Nucleus accumbens (tissue), 56 donors: ENCODE measurements around the gene GPR160.

Source experiments
- DNase-seq, 56 donors: peaks; one replicate each; lab custom pipeline; 2025; lab: John Stamatoyannopoulos, UW

Gene GPR160

DNA sequence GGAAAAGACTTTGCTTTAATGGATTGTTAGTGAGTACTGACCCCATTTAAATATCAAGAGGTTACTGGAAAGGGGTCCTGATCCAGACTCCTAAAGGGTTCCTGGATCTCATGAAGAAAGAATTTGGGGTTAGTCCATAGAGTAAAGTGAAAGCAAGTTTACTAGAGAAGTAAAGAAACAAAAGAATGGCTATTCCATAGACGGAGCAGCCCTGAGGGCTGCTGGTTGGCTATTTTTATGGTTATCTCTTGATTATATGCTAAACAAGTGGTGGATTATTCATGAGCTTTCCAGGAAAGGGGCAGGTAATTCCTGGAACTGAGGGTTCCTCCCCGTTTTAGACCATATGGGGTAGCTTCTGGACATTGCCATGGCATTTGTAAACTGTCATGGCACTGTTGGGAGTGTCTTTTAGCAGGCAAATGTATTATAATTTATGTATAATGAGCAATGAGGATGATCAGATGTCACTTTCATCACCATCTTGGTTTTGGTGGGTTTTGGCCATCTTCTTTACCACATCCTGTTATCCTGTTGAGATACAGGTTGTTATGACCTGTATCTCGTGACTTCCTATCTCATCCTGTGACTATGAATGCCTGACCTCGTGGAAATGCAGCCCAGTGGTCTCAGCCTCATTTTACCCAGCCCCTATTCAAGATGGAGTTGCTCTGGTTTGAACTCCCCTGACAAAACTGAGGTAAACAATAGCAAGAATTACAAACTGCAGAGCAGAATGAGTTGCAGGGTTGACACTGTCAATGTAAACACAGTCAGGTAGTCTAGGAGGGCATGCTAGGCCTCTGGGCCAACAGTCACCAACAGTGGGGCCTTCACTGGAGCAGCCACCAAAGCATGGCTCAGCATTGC, 10.3 kb upstream of the GPR160 start:
- DNase-seq: no peak

DNA sequence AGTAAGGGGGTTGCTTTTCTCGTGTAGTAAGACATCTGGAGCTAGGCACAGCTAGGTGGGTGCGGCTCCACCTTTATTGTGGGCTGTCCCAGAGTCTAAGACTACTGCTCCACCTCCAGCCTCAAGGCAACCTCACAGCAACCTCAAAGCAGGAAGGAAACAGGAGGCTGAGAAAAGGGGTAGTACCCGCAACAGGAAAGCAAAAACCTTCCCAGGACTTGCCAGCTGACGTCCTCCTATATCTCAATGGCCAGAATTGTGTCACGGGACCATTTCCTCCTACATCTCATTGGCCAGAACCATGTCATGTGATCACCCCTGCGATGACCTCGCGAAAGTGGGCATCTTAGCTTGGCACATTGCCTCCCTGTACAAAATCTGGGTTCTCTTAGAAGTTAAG, 4.3 kb upstream of the GPR160 start:
- no peak for DNase-seq

DNA sequence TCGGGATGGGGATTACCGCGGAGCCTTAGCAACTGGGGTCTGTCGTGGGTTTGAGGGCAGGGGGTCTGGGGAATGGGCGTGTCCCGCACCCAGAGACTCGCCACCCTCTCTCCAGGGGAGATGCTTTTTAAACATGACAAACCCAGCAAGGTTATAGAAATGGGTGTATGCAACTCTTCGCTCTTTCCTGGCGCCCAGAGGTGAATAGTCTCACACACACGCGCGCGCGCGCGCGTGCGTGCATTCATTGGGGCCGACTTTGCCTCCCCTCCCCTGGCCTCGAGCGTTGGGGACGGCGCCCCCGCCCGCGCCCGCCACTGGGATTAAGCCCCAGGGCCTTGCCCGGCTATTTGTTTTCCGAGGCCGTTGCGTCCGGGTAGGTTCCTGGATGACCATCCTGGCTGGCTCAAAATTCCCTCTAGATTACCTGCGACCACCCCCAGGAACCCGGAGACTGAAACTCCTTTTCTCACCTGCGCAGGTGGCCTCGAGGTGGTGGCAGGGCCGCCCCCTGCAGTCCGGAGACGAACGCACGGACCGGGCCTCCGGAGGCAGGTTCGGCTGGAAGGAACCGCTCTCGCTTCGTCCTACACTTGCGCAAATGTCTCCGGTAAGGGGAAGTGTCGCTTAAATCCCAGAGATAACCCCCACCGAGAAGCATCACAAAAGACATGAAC, 777 bp downstream of the GPR160 start:
- peak in 3 of 56 donors; percentile 4 to 11 (median 5) for DNase-seq

DNA sequence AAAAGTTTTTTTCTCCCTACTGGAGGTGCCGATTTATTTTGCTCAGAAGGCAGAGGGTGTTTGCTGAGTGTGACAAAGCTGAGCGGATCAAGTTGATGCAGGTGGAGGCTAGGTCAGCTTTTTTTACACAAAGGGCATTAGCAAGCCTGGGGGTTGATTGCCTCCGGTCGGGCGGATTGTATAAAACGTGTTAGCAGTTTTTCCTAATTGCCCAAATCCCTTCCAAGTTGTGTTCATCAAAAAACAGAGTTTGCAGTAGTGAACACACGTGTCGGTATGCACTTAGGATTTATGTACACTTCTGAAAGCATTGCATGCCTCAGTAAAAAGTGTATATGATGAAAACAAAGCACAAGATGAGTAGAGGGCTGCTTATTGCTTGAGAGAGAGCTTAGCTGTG, 2.6 kb downstream of the GPR160 start:
- DNase-seq: no peak

- no peak for DNase-seq
Measured at GRCh38 chr3:170043506-170043905, 5.7 kb downstream of the GPR160 start.

DNA sequence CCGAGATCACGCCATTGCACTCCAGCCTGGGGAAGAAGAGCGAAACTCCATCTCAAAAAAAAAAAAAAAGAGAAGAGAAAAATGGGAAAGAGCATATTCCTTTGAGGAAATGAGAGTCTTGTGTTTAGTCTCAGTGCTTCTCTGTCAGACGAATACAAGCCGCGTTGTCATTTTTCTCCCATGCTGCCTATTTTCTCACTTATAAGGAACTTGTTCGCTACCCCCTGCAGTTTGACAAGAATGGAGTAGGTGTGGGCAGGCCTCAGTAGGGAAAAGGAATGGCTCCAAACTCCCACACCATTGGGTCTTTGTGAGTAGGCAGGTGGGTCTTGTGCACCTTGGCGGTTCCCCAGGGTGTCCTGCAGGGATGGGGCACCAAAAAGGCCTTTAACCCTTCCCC, 6.5 kb downstream of the GPR160 start:
- peak in 1 of 56 donors; percentile 3 for DNase-seq

DNA sequence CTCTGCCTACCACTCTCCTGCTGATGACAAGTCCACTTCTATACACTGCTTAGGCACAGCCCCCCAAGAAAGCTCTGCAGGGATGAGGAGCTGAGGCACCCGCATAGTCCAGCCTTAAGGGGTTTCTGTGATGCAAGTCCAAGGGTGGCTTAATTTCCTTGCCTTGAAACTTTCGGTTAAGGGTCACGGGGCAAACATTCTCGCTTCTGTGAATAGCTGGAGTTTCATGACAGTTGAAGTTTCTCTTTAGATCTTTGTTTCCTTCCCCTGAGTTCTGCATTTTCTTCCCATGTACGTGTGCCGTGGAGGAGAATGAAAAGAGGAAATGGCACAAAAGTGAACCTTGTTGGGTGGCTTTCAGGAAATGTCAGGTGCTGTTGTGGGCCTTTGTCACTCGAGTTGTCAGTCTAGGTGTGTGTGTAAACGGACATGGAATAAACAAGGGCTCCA, 7.0 kb downstream of the GPR160 start:
- peak in 3 of 56 donors; percentile 16 to 28 (median 23) for DNase-seq

GRCh38 chr3:170046269-170047132, 8.7 kb downstream of the GPR160 start:
- no peak for DNase-seq

DNA sequence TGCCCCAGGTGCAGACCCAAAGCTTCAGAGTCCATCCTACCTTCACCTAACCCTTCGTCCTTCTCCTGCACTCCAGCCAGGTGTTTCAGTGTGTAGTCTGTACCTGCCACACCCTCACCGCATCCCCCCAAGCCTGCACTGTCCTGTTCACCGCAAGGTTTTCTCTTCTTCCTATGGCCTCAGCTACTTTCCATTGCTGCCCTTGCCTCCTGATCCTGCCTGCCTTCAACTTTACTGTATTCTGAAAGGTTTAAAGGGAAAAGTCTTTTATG, 9.3 kb downstream of the GPR160 start:
- DNase-seq: no peak

DNA sequence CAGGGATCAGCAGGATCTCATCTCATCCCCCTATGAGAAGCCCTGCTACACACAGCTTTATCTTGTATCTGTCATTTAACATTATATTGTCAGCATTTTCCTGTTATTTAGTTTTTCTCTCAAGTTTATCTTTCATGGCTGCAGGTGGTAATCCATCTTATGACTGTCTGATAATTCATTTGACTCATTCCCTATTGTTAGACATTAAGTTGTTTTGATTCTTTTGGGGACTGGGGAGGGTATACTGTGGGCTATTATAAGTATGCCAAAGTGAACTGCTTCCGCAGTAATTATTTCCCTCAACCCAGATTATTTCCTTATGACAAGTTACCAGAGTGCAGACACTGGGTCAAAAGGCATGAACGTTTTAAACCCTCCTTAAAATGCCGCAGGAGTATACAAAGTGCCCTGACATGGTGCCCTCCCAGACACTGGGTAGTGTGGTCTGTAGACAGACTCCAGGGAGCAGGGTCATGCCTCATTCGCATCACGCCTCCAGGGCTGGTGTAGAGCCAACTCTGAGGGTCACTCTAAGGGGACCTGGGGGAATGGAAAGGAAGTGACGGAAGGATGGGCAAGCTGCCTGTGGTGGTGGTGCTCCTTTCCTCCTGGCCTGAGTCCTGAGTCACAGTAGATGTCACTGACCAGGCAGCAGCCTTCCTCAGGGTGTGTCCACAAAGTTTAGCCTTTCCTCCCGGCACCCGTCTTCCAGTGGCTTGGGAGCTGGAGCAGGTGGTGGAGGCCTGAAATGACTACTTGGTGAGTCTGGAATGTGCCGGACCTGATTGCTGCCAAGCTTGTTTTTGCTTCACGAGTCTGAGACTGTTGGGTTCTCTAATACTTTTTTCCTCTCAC, 11.6 kb downstream of the GPR160 start:
- no peak for DNase-seq

DNA sequence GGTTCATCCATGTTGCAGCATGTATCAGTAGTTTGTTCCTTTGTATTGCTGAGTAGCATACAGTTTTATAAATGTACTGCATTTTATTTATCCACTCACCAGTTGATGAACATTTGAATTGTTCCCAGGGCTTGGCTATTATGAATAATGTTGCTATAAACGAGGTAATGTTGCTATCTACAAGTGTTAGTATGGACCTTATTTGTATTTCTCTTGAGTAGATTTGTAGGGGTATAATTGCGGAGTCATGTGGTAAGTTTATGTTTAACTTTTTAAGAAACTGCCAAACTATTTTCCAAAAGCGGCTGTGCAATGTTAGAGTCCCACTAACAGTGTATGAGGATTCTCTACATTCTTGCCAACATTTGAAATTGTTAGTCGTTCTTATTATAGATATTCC, 13.0 kb downstream of the GPR160 start:
- DNase-seq: no peak

GRCh38 chr3:170052398-170052797, 14.6 kb downstream of the GPR160 start:
- DNase-seq: no peak

- DNase-seq: no peak
Measured at GRCh38 chr3:170054204-170054603, 16.4 kb downstream of the GPR160 start.

DNA sequence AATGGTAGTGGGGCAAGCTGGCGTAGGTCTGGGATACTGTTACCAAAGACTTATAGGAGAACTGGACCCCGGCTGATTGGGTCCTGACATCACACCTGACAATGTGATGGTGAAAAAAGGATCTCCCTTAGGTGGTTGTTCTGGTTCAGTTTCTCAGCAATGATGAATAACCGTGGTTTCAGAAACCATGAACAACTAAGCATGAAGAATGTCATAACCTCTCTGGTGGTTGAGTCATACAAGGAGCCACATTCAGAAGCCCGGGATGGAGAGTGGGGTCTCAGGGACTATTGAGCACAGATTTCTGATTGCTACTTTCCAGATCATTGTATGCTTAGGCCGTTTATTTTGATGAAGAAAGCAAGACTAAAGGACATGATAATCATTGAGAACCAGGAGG, 17.4 kb downstream of the GPR160 start:
- no peak for DNase-seq

- DNase-seq: no peak
Measured at GRCh38 chr3:170056710-170057454, 19.1 kb downstream of the GPR160 start.

- DNase-seq: no peak
Measured at GRCh38 chr3:170057550-170057949, 19.8 kb downstream of the GPR160 start.

GRCh38 chr3:170058127-170058526, 20.3 kb downstream of the GPR160 start:
- no peak for DNase-seq

GRCh38 chr3:170059447-170059846, 21.7 kb downstream of the GPR160 start:
- no peak for DNase-seq

- no peak for DNase-seq
Measured at GRCh38 chr3:170062068-170062467, 24.3 kb downstream of the GPR160 start.

- no peak for DNase-seq
Measured at GRCh38 chr3:170062769-170063168, 25.0 kb downstream of the GPR160 start.
